BJ (cell line): ENCODE measurements around the gene PAMR1. TPM values are rescaled to one million over a fixed set of nuclear protein-coding genes. Genes with fewer than 3 reads are reported as not detected.
A peak's percentile ranks its signal among the peaks of the same experiment; 100 is the strongest.

ENCODE experiments used
- CTCF ChIA-PET: fragments of 350-600 bp; formaldehyde crosslinking; extraction: SDS; loops from one replicate; lab custom pipeline; 2021; ENCODE audit warnings: antibody characterized with exemption, inconsistent platforms; lab: Yijun Ruan, JAX
- POLR2A ChIA-PET: fragments of 300-600 bp; sonication (Branson Sonifier 250); formaldehyde crosslinking; extraction: SDS; loops from one replicate; lab custom pipeline; 2021; ENCODE audit warnings: antibody characterized with exemption; lab: Charles Lee
- DNase-seq: peaks from one replicate; pipeline ENCODE4 v3.0.0-alpha.2; 2011; ENCODE audit warnings: low read depth
- H3K27me3 ChIP-seq: 2 replicates; pipeline ENCODE4 v1.6.0; 2011; ENCODE audit warnings: low read length; ENCODE audit not compliant: control insufficient read depth, insufficient read depth
- H3K36me3 ChIP-seq: 2 replicates; pipeline ENCODE4 v1.5.1; 2011; ENCODE audit warnings: low read length; ENCODE audit not compliant: control insufficient read depth, insufficient read depth
- H3K4me3 ChIP-seq: 2 replicates; pipeline ENCODE4 v1.5.1; 2011; ENCODE audit warnings: low read depth, mild to moderate bottlenecking, control low read depth, low read length
- polyA plus RNA-seq: library from polyadenylated mRNA; depleted of rRNA; stranded (reverse); fragments of >200 nt; gene quantifications from 2 replicates; pipeline ENCODE4 v1.2.3, GENCODE V29; 2011
- TF ChIP-seq, protein P1 (sequence below): IDR thresholded peaks from 2 replicates; pipeline ENCODE4 v1.5.1; 2011; ENCODE audit warnings: low read depth, mild to moderate bottlenecking, control low read depth, inconsistent platforms, low read length, moderate library complexity; ENCODE audit not compliant: insufficient read depth

Gene PAMR1
- polyA plus RNA-seq, 1 experiment: 131 TPM

DNA sequence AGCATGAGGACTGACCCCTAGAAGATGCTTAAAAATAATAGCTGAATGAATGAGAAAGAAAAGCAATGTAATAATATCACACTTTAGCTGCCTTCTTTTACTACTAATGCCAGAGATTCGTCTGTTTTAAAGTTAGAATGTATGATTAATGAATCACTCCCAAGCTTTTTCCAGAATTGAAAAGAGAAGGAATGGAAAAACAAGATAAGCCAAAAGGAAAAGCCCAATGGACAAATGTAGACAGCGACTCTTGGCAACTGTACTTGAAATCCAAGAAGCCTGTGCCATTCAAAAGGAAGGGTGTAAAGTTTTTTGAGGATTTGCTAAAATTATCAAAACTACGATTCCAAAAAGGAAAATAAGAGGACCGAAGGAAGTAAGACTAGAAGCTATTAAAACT is 40.8 kb upstream of the PAMR1 start:
- ChIA-PET CTCF (interaction anchor here (0.8 to 1.2 kb wide), 3 partner anchors 49 to 477 kb away, joined by 3 read pairs; no protein-coding TSS in a partner anchor), POLR2A (no interaction called here)
- Histone ChIP-seq H3K4me3 (no peak overlapping the region), H3K36me3 (no peaks in the 10 kb centered on the region), H3K27me3 (no peaks in the 10 kb centered on the region)
- DNase-seq: no peak
- TF ChIP-seq, protein P1, sequence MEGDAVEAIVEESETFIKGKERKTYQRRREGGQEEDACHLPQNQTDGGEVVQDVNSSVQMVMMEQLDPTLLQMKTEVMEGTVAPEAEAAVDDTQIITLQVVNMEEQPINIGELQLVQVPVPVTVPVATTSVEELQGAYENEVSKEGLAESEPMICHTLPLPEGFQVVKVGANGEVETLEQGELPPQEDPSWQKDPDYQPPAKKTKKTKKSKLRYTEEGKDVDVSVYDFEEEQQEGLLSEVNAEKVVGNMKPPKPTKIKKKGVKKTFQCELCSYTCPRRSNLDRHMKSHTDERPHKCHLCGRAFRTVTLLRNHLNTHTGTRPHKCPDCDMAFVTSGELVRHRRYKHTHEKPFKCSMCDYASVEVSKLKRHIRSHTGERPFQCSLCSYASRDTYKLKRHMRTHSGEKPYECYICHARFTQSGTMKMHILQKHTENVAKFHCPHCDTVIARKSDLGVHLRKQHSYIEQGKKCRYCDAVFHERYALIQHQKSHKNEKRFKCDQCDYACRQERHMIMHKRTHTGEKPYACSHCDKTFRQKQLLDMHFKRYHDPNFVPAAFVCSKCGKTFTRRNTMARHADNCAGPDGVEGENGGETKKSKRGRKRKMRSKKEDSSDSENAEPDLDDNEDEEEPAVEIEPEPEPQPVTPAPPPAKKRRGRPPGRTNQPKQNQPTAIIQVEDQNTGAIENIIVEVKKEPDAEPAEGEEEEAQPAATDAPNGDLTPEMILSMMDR: no peak

DNA sequence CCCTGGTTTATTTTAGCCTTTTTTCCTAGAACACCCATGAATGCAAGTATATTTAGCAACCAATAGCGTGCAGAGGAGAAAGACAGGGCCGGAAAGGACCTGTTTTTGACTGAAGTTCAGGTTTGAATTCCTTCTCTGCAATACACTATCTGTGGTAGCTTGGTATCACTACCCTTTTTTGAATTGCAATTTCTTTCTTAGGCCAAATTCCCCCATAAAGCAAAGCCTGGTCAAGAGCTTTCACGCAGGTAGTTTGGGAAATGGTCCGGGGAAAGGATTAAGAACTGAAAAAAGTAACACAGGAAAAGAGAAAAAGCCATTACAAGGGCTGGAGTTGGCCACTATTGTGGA is 38.8 kb upstream of the PAMR1 start:
- no peak for DNase-seq
- POLR2A ChIA-PET: no interaction called here
- TF ChIP-seq, protein P1: no peak
- Histone ChIP-seq H3K27me3 (no peaks in the 10 kb centered on the region), H3K4me3 (no peak overlapping the region), H3K36me3 (no peaks in the 10 kb centered on the region)
- CTCF ChIA-PET: no interaction called here

DNA sequence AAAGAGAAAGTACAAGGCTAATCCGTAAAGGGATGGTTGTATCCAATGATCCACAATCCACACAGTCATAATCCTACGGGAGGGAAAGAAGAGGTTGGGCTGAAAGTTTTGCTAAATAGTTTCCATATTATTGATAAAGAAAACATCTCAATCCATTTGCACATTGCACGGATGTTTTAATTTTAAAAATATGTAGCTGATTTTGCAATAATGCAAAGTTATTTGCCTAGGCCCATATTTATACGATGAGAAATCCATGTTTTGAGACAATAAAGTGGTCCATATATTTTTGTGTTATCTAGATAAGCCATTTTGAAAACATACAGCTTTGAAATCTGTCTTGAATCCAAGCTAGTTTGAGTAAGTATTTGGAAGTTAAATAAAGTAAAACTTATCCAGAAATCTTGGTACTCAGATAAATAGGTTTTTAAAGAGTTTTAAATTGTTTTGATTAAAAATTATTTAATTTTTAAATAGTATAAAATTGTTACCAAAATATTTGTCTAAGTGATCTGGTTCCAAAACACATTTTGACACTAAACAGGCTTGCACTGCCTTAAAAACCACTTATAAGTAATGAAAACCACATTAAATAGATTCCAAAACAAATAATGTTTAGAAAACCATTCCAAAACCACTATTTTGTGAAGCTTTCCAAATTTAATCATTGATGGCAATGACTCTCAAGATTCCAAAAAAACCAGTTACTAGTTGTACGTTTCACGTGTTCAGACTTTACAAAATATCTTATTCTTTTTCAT is 38.2 kb upstream of the PAMR1 start:
- no peak overlapping the region for H3K4me3 ChIP-seq
- H3K36me3 ChIP-seq: no peaks in the 10 kb centered on the region
- TF ChIP-seq, protein P1: no peak
- no peaks in the 10 kb centered on the region for H3K27me3 ChIP-seq
- ChIA-PET POLR2A (no interaction called here), CTCF (interaction anchor here (0.9 kb wide), 1 partner anchor 14 kb away, joined by 4 read pairs; no protein-coding TSS in a partner anchor)
- DNase-seq: no peak

DNA sequence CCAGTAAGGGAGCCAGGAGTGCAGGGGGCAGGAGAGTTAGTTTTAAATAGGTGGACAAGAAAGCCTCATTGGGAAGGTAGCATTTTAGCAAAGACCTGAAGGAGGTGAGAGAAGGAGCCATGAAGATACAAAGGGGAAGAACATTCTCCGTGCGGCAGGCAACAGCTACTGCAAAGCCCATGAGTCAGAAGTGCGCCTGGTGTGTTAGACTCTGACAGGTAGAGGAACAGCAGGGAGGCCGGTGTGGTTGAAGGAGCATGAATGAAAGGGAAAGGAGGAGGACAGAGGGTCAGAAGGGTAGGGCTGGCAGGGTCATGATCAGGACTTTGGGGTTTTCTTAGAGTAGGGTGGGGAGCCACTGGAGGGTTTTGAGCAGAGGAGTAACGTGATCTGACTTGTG is 34.5 kb upstream of the PAMR1 start:
- ChIA-PET POLR2A (no interaction called here), CTCF (interaction anchor here (0.6 to 1.2 kb wide), 2 partner anchors 10 to 18 kb away, joined by 3 to 4 read pairs; no protein-coding TSS in a partner anchor)
- Histone ChIP-seq H3K4me3 (no peak overlapping the region), H3K27me3 (no peaks in the 10 kb centered on the region), H3K36me3 (no peaks in the 10 kb centered on the region)
- TF ChIP-seq, protein P1: no peak
- DNase-seq: no peak

DNA sequence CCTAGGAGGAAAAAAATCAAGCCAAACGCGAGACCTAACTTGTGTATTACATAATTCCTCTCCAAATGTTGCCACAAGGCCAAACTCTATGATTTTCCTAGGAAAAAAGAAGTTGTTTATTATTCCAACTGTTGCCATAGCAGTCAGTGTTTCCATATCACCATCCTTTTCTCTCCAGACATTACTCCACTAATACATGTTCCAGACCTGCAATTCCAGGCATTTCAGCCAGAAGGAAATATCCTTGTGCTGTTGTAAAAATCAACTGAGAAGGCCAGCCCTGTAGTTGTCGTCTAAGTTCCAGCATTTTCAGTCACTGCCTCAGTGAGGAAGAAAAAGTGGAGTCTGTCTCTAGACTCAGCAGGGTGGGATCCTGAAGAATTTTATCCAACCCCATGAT is 33.1 kb upstream of the PAMR1 start:
- ChIA-PET POLR2A (no interaction called here), CTCF (no interaction called here)
- TF ChIP-seq, protein P1: peak; percentile 21; the same call in 1 of the 2 replicates
- H3K4me3 ChIP-seq: no peak overlapping the region
- DNase-seq: no peak
- H3K27me3 ChIP-seq: no peaks in the 10 kb centered on the region
- H3K36me3 ChIP-seq: no peaks in the 10 kb centered on the region
